ENCODE results near the gene CSNK1D. TPM values are rescaled to one million over a fixed set of nuclear protein-coding genes. Genes with fewer than 3 reads are reported as not detected.

The CSNK1D gene
- polyA plus RNA-seq: 100 to 1,000 TPM; 111 to 148 (median 137) TPM
- long read RNA-seq, donor 1: 0 reads
- long read RNA-seq, donor 2, partial matches to known transcripts: 0 of 8 reads
- long read RNA-seq, donor 2, other reads (novel, unspliced or antisense): 0 of 8 reads
- long read RNA-seq, donor 3, partial matches to known transcripts: 6 of 14 reads
- long read RNA-seq, donor 3, other reads (novel, unspliced or antisense): 0 of 14 reads
- long read RNA-seq, donor 4: 0 reads
- long read RNA-seq, donor 5, partial matches to known transcripts: 0 of 4 reads
- long read RNA-seq, donor 5, other reads (novel, unspliced or antisense): 0 of 4 reads
- long read RNA-seq, donor 6, transcript CSNK1D-203 (10 exons, 2,047 nt): major isoform, 6 of 13 reads
- long read RNA-seq, donor 6, partial matches to known transcripts: 0 of 13 reads
- long read RNA-seq, donor 6, other reads (novel, unspliced or antisense): 0 of 13 reads
- long read RNA-seq, donor 7, transcript CSNK1D-202 (9 exons, 3,712 nt): major isoform, 10 of 288 reads
- long read RNA-seq, donor 7, transcript CSNK1D-203 (10 exons, 2,047 nt): minor isoform, 8 of 288 reads
- long read RNA-seq, donor 7, partial matches to known transcripts: 263 of 288 reads
- long read RNA-seq, donor 7, other reads (novel, unspliced or antisense): 0 of 288 reads
- long read RNA-seq, donor 8, partial matches to known transcripts: 0 of 2 reads
- long read RNA-seq, donor 8, other reads (novel, unspliced or antisense): 0 of 2 reads
- long read RNA-seq, donor 9, transcript CSNK1D-203 (10 exons, 2,047 nt): major isoform, 5 of 7 reads
- long read RNA-seq, donor 9, partial matches to known transcripts: 0 of 7 reads
- long read RNA-seq, donor 9, other reads (novel, unspliced or antisense): 0 of 7 reads
- long read RNA-seq, donor 10, transcript CSNK1D-203 (10 exons, 2,047 nt): major isoform, 7 of 13 reads
- long read RNA-seq, donor 10, partial matches to known transcripts: 0 of 13 reads
- long read RNA-seq, donor 10, other reads (novel, unspliced or antisense): 0 of 13 reads

GRCh38 chr17:82273327-82274133 is at the start of gene CSNK1D:
Gene CSNK1D (minus strand): TSS chr17:82273700. CDS start chr17:82273381, 319 bp downstream.
- Histone ChIP-seq H3K4me1 (ENCODE audit: control insufficient read depth in 3 of 3, insufficient read depth in 2 of 3, low read depth in 1 of 3, low read length in 2 of 3) (peaks cover 8 to 58% (median 16%) of the 10 kb centered on the region in 3 donors), H3K36me3 (ENCODE audit: control insufficient read depth in 3 of 3, insufficient read depth in 2 of 3, low read depth in 1 of 3, low read length in 3 of 3) (peaks cover 0 to 53% (median 2%) of the 10 kb centered on the region in 3 donors), H3K27ac (ENCODE audit: low read depth in 1 of 3, low read length in 2 of 3) (peak within 1 kb of the TSS; percentile 94 to 97 (median 96)), H3K9me3 (ENCODE audit: control insufficient read depth in 2 of 2, insufficient read depth in 1 of 2, low read depth in 1 of 2, low read length in 1 of 2) (no peaks in the 10 kb centered on the region), H3K27me3 (ENCODE audit: control insufficient read depth in 3 of 3, insufficient read depth in 3 of 3, low read length in 3 of 3) (no peaks in the 10 kb centered on the region), H3K4me3 (ENCODE audit: low read depth in 1 of 3, low read length in 3 of 3) (peak within 1 kb of the TSS; percentile 91 to 99 (median 96))
- 3 to 5% (median 4%) methylated on average over 54 to 80 of the region's 80 CpGs for WGBS, 3 donors
- DNase-seq (peak; percentile 87 to 99), FAIRE-seq (no peak)

GRCh38 chr17:82322526-82323453 is 49.3 kb upstream of the CSNK1D start:
- peaks cover 0 to 13% (median 0%) of the 10 kb centered on the region in 3 donors for H3K36me3 ChIP-seq (ENCODE audit: control insufficient read depth in 3 of 3, insufficient read depth in 2 of 3, low read depth in 1 of 3, low read length in 3 of 3)
- H3K27me3 ChIP-seq (ENCODE audit: control insufficient read depth in 3 of 3, insufficient read depth in 3 of 3, low read length in 3 of 3): no peaks in the 10 kb centered on the region
- H3K27ac ChIP-seq (ENCODE audit: low read depth in 1 of 3, low read length in 2 of 3): no peak overlapping the region
- H3K4me1 ChIP-seq (ENCODE audit: control insufficient read depth in 3 of 3, insufficient read depth in 2 of 3, low read depth in 1 of 3, low read length in 2 of 3): peaks cover 0 to 27% (median 0%) of the 10 kb centered on the region in 3 donors
- 78 to 83% (median 82%) methylated on average over 25 to 28 of the region's 28 CpGs for WGBS, 3 donors
- FAIRE-seq (no peak), DNase-seq (no peak)
- no peak overlapping the region for H3K4me3 ChIP-seq (ENCODE audit: low read depth in 1 of 3, low read length in 3 of 3)
- H3K9me3 ChIP-seq (ENCODE audit: control insufficient read depth in 2 of 2, insufficient read depth in 1 of 2, low read depth in 1 of 2, low read length in 1 of 2): peaks cover 0 to 3% of the 10 kb centered on the region in 2 donors

- H3K4me3 ChIP-seq (ENCODE audit: low read depth in 1 of 3, low read length in 3 of 3): no peak overlapping the region
- H3K27ac ChIP-seq (ENCODE audit: low read depth in 1 of 3, low read length in 2 of 3): no peak overlapping the region
- no peaks in the 10 kb centered on the region for H3K27me3 ChIP-seq (ENCODE audit: control insufficient read depth in 3 of 3, insufficient read depth in 3 of 3, low read length in 3 of 3)
- no peak for FAIRE-seq
- DNase-seq: no peak
- H3K36me3 ChIP-seq (ENCODE audit: control insufficient read depth in 3 of 3, insufficient read depth in 2 of 3, low read depth in 1 of 3, low read length in 3 of 3): peaks cover 0 to 10% (median 0%) of the 10 kb centered on the region in 3 donors
- peaks cover 0 to 3% of the 10 kb centered on the region in 2 donors for H3K9me3 ChIP-seq (ENCODE audit: control insufficient read depth in 2 of 2, insufficient read depth in 1 of 2, low read depth in 1 of 2, low read length in 1 of 2)
- H3K4me1 ChIP-seq (ENCODE audit: control insufficient read depth in 3 of 3, insufficient read depth in 2 of 3, low read depth in 1 of 3, low read length in 2 of 3): peaks cover 0 to 27% (median 0%) of the 10 kb centered on the region in 3 donors
- WGBS, 3 donors: 64 to 72% (median 65%) methylated on average over 17 to 21 of the region's 21 CpGs
Observed at GRCh38 chr17:82321947-82322466, 48.5 kb upstream of the CSNK1D start.

DNA sequence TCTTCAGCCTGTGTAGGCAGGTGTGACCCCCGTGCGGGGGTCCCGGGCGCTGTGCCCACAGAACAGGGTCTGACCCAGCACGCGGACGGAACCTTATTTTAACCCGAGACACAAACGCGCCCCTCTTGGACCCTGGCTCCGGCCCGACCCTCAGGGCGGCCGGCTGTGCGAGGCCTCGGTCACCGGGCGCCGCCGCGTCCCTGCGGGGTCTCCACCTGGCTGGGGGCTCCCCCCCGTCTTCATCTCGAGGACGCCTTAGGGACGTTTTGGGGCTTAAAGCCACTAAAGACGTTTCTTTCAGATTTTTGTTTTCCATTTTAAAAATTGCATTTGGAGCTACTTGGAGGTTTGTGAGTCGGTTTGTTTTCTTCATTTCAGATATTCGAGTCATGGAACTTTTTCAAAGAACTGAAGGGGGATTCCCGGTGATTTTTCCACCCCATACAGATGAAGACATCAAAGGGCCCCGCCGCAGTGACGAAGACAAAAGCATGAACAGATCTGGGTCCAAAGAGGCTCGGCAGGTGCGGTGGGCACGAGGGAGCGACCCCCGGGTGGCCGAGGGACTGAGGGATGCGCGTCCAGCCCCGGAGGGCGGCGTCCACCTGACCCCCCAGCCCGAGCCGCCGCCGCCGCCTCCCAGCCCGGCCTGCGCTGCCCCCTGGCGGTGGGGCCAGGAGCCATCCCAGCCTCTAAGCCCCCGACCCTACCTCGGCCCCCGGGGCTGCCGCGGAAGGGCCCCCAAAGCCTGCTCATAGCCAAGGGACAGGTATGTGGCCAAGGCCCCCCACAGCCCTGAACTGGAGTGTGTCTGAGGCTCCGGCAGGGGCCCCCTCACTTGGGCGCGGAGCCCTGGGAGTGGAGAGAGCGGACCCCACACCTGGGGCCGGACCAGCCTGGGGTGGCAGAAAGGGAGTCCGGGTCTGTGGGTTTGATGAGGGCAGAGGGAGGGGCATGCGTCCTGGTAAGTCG is 47.7 kb upstream of the CSNK1D start:
- peaks cover 0 to under 1% (median 0%) of the 10 kb centered on the region in 3 donors for H3K27me3 ChIP-seq (ENCODE audit: control insufficient read depth in 3 of 3, insufficient read depth in 3 of 3, low read length in 3 of 3)
- 28 to 41% (median 28%) methylated on average over 62 to 65 of the region's 65 CpGs for WGBS, 3 donors
- H3K4me3 ChIP-seq (ENCODE audit: low read depth in 1 of 3, low read length in 3 of 3): peak overlapping the region in 1 of 3 donors; percentile 27
- H3K4me1 ChIP-seq (ENCODE audit: control insufficient read depth in 3 of 3, insufficient read depth in 2 of 3, low read depth in 1 of 3, low read length in 2 of 3): peaks cover 0 to 30% (median 0%) of the 10 kb centered on the region in 3 donors
- H3K27ac ChIP-seq (ENCODE audit: low read depth in 1 of 3, low read length in 2 of 3): peak overlapping the region in 1 of 3 donors; percentile 22
- H3K36me3 ChIP-seq (ENCODE audit: control insufficient read depth in 3 of 3, insufficient read depth in 2 of 3, low read depth in 1 of 3, low read length in 3 of 3): peaks cover 0 to 10% (median 0%) of the 10 kb centered on the region in 3 donors
- DNase-seq (peak in 1 of 2 donors; percentile 36), FAIRE-seq (no peak)
- peaks cover 0 to 3% of the 10 kb centered on the region in 2 donors for H3K9me3 ChIP-seq (ENCODE audit: control insufficient read depth in 2 of 2, insufficient read depth in 1 of 2, low read depth in 1 of 2, low read length in 1 of 2)

GRCh38 chr17:82320140-82320840 is 46.8 kb upstream of the CSNK1D start:
- Histone ChIP-seq H3K36me3 (ENCODE audit: control insufficient read depth in 3 of 3, insufficient read depth in 2 of 3, low read depth in 1 of 3, low read length in 3 of 3) (peaks cover 0 to 7% (median 0%) of the 10 kb centered on the region in 3 donors), H3K27ac (ENCODE audit: low read depth in 1 of 3, low read length in 2 of 3) (peak overlapping the region in 1 of 3 donors; percentile 12), H3K4me1 (ENCODE audit: control insufficient read depth in 3 of 3, insufficient read depth in 2 of 3, low read depth in 1 of 3, low read length in 2 of 3) (peaks cover 0 to 33% (median 0%) of the 10 kb centered on the region in 3 donors), H3K4me3 (ENCODE audit: low read depth in 1 of 3, low read length in 3 of 3) (peak overlapping the region in 1 of 3 donors; percentile 27), H3K27me3 (ENCODE audit: control insufficient read depth in 3 of 3, insufficient read depth in 3 of 3, low read length in 3 of 3) (peaks cover 0 to 3% (median 0%) of the 10 kb centered on the region in 3 donors), H3K9me3 (ENCODE audit: control insufficient read depth in 2 of 2, insufficient read depth in 1 of 2, low read depth in 1 of 2, low read length in 1 of 2) (peaks cover 0 to 3% of the 10 kb centered on the region in 2 donors)
- 23 to 66% (median 33%) methylated on average over 25 to 26 of the region's 26 CpGs for WGBS, 3 donors
- no peak for FAIRE-seq
- peak in 1 of 2 donors; percentile 66 for DNase-seq

DNA sequence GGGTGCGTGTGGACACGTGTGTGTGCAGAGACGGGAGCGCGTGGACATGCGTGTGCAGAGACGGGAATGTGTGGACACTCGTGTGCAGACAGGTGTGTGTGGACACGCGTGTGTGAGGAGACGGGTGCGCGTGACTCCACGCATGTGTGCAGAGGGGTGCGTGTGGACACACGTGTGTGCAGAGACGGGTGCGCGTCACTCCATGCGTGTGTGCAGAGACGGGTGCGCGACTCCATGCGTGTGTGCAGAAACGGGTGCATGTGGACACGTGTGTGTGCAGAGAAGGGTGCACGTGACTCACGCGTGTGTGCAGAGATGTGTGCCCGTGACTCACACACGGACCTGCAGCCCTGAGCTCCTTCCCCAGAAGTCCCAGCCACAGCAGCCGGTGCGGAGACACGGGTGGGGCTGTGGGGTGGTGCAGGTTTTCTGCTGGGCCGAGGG is 46.1 kb upstream of the CSNK1D start:
- no peak for DNase-seq
- peaks cover 0 to 3% of the 10 kb centered on the region in 2 donors for H3K9me3 ChIP-seq (ENCODE audit: control insufficient read depth in 2 of 2, insufficient read depth in 1 of 2, low read depth in 1 of 2, low read length in 1 of 2)
- peaks cover 0 to 7% (median 0%) of the 10 kb centered on the region in 3 donors for H3K36me3 ChIP-seq (ENCODE audit: control insufficient read depth in 3 of 3, insufficient read depth in 2 of 3, low read depth in 1 of 3, low read length in 3 of 3)
- 90 to 94% (median 93%) methylated on average over 35 of the region's 35 CpGs for WGBS, 3 donors
- H3K4me1 ChIP-seq (ENCODE audit: control insufficient read depth in 3 of 3, insufficient read depth in 2 of 3, low read depth in 1 of 3, low read length in 2 of 3): peaks cover 0 to 33% (median 0%) of the 10 kb centered on the region in 3 donors
- H3K27ac ChIP-seq (ENCODE audit: low read depth in 1 of 3, low read length in 2 of 3): no peak overlapping the region
- no peak overlapping the region for H3K4me3 ChIP-seq (ENCODE audit: low read depth in 1 of 3, low read length in 3 of 3)
- H3K27me3 ChIP-seq (ENCODE audit: control insufficient read depth in 3 of 3, insufficient read depth in 3 of 3, low read length in 3 of 3): peaks cover 0 to 3% (median 0%) of the 10 kb centered on the region in 3 donors
- no peak for FAIRE-seq
